Measurements from ENCODE around the gene SLC22A31.

- TF ChIP-seq CTCF (IDR thresholded peaks at IDR 0.05; ENCODE audit: low read depth, low read length) (no peak), EZH2phosphoT487 (IDR thresholded peaks at IDR 0.05; ENCODE audit: low read depth) (no peak)
Measured at GRCh38 chr16:89184677-89184932, 15.7 kb downstream of the SLC22A31 start.
